Activated CD8-positive, alpha-beta memory T cell treated with anti-CD3 and anti-CD28 coated beads, Interleukin-2, amount 50 U/mL, for 4 hours (primary cell): ENCODE data around the gene CYP46A1.

Experiments used
- DNase-seq: peaks from one replicate; pipeline ENCODE4 v3.0.0-alpha.2; 2020

The CYP46A1 gene

GRCh38 chr14:99717682-99718013 lies 33.5 kb downstream of the CYP46A1 start:
- no peak for DNase-seq

GRCh38 chr14:99718031-99718810 lies 34.1 kb downstream of the CYP46A1 start:
- DNase-seq: no peak

- no peak for DNase-seq
Measured at GRCh38 chr14:99718811-99719192, 34.7 kb downstream of the CYP46A1 start.

GRCh38 chr14:99720941-99721791 lies 37.1 kb downstream of the CYP46A1 start:
- no peak for DNase-seq

- peak; percentile 1 for DNase-seq
Measured at GRCh38 chr14:99721792-99722516, 37.9 kb downstream of the CYP46A1 start.

- DNase-seq: peak; percentile 1
Measured at GRCh38 chr14:99722741-99723140, 38.6 kb downstream of the CYP46A1 start.

- peak; percentile 9 for DNase-seq
Measured at GRCh38 chr14:99724196-99724891, 40.2 kb downstream of the CYP46A1 start.

- peak; percentile 6 for DNase-seq
Measured at GRCh38 chr14:99724939-99725773, 41.1 kb downstream of the CYP46A1 start.

- DNase-seq: peak; percentile 10
Measured at GRCh38 chr14:99725774-99726537, 41.9 kb downstream of the CYP46A1 start.

- DNase-seq: peak; percentile 4
Measured at GRCh38 chr14:99726538-99727095, 42.5 kb downstream of the CYP46A1 start.

- peak; percentile 6 for DNase-seq
Measured at GRCh38 chr14:99727096-99727870, 43.2 kb downstream of the CYP46A1 start.

GRCh38 chr14:99728231-99728920 lies 44.3 kb downstream of the CYP46A1 start:
- peak; percentile 6 for DNase-seq

GRCh38 chr14:99728981-99729451 lies 44.9 kb downstream of the CYP46A1 start:
- peak; percentile 7 for DNase-seq

- DNase-seq: peak; percentile 69
Measured at GRCh38 chr14:99729991-99730875, 46.1 kb downstream of the CYP46A1 start.

GRCh38 chr14:99730876-99731546 lies 46.9 kb downstream of the CYP46A1 start:
- DNase-seq: no peak

- DNase-seq: no peak
Measured at GRCh38 chr14:99731547-99732435, 47.7 kb downstream of the CYP46A1 start.
